ENCODE measurements around the gene CASP2. TPM values are rescaled to one million over a fixed set of nuclear protein-coding genes. Genes with fewer than 3 reads are reported as not detected.

Gene CASP2
- total RNA-seq, 4 donors from 2014 or later, result 34.8 to 43.7 (median 38.3) TPM

- Histone ChIP-seq H3K9me3 (no peaks in the 10 kb centered on the region), H3K27me3 (no peaks in the 10 kb centered on the region), H3K27ac (peak overlapping the region in 1 of 4 donors; percentile 10), H3K4me1 (peaks cover 0 to 23% (median 3%) of the 10 kb centered on the region in 4 donors), H3K4me3 (no peak overlapping the region), H3K36me3 (no peaks in the 10 kb centered on the region)
- TF ChIP-seq POLR2A (IDR thresholded peaks at IDR 0.05) (no peak), CTCF (IDR thresholded peaks at IDR 0.05) (no peak)
- DNase-seq, result no peak
These were observed 38.0 kb upstream of the CASP2 start for GRCh38 chr7:143250199-143250598.

- no peak for DNase-seq
- peaks cover 0 to 17% (median 3%) of the 10 kb centered on the region in 4 donors for H3K4me1 ChIP-seq
- H3K27me3 ChIP-seq, result no peaks in the 10 kb centered on the region
- no peak overlapping the region for H3K4me3 ChIP-seq
- H3K27ac ChIP-seq, result peak overlapping the region in 1 of 4 donors; percentile 10
- H3K36me3 ChIP-seq, result no peaks in the 10 kb centered on the region
- TF ChIP-seq POLR2A (IDR thresholded peaks at IDR 0.05), result no peak
- no peak for TF ChIP-seq CTCF (IDR thresholded peaks at IDR 0.05)
- no peaks in the 10 kb centered on the region for H3K9me3 ChIP-seq
These were observed 37.3 kb upstream of the CASP2 start for GRCh38 chr7:143250822-143251221.

GRCh38 chr7:143252006-143252405, 36.1 kb upstream of the CASP2 start:
- no peak for TF ChIP-seq CTCF (IDR thresholded peaks at IDR 0.05)
- TF ChIP-seq POLR2A (IDR thresholded peaks at IDR 0.05), result no peak

GRCh38 chr7:143255564-143255963, 32.6 kb upstream of the CASP2 start:
- H3K4me3 ChIP-seq, result no peak overlapping the region
- peaks cover 0 to 13% (median 2%) of the 10 kb centered on the region in 4 donors for H3K4me1 ChIP-seq
- no peak for TF ChIP-seq CTCF (IDR thresholded peaks at IDR 0.05)
- no peak for TF ChIP-seq POLR2A (IDR thresholded peaks at IDR 0.05)
- H3K27me3 ChIP-seq, result no peaks in the 10 kb centered on the region
- no peak for DNase-seq
- H3K9me3 ChIP-seq, result no peaks in the 10 kb centered on the region
- no peaks in the 10 kb centered on the region for H3K36me3 ChIP-seq
- H3K27ac ChIP-seq, result no peak overlapping the region

More at GRCh38 chr7:143252006-143252405, 36.1 kb upstream of the CASP2 start:
- no peak overlapping the region for H3K27ac ChIP-seq
- no peaks in the 10 kb centered on the region for H3K36me3 ChIP-seq
- H3K27me3 ChIP-seq, result no peaks in the 10 kb centered on the region
- H3K4me1 ChIP-seq, result peaks cover 0 to 14% (median 3%) of the 10 kb centered on the region in 4 donors
- H3K9me3 ChIP-seq, result no peaks in the 10 kb centered on the region
- no peak for DNase-seq
- H3K4me3 ChIP-seq, result no peak overlapping the region

GRCh38 chr7:143256325-143256724, 31.8 kb upstream of the CASP2 start:
- no peak for DNase-seq
- H3K9me3 ChIP-seq, result no peaks in the 10 kb centered on the region
- no peak overlapping the region for H3K27ac ChIP-seq
- no peaks in the 10 kb centered on the region for H3K27me3 ChIP-seq
- peaks cover 0 to 13% (median 0%) of the 10 kb centered on the region in 4 donors for H3K4me1 ChIP-seq
- no peaks in the 10 kb centered on the region for H3K36me3 ChIP-seq
- no peak overlapping the region for H3K4me3 ChIP-seq
- no peak for TF ChIP-seq CTCF (IDR thresholded peaks at IDR 0.05)
- no peak for TF ChIP-seq POLR2A (IDR thresholded peaks at IDR 0.05)

GRCh38 chr7:143256932-143257331, 31.2 kb upstream of the CASP2 start:
- Histone ChIP-seq H3K36me3 (no peaks in the 10 kb centered on the region), H3K27me3 (no peaks in the 10 kb centered on the region), H3K4me1 (peaks cover 0 to 13% (median 0%) of the 10 kb centered on the region in 4 donors), H3K9me3 (no peaks in the 10 kb centered on the region), H3K4me3 (no peak overlapping the region), H3K27ac (no peak overlapping the region)
- TF ChIP-seq POLR2A (IDR thresholded peaks at IDR 0.05) (no peak), CTCF (IDR thresholded peaks at IDR 0.05) (no peak)
- no peak for DNase-seq

All from Peyer's patch (tissue), 4 donors.